HG02970 (cell line): Measurements from ENCODE around the gene RAB33A.

Experiments
- ATAC-seq: cut with Tn5 transposase; IDR thresholded peaks from one replicate; pipeline ENCODE4 v1.9.1; 2021; ENCODE audit warnings: mild to moderate bottlenecking, moderate library complexity, moderate number of reproducible peaks; ENCODE audit not compliant: unreplicated experiment, low FRiP score

The RAB33A gene

DNA sequence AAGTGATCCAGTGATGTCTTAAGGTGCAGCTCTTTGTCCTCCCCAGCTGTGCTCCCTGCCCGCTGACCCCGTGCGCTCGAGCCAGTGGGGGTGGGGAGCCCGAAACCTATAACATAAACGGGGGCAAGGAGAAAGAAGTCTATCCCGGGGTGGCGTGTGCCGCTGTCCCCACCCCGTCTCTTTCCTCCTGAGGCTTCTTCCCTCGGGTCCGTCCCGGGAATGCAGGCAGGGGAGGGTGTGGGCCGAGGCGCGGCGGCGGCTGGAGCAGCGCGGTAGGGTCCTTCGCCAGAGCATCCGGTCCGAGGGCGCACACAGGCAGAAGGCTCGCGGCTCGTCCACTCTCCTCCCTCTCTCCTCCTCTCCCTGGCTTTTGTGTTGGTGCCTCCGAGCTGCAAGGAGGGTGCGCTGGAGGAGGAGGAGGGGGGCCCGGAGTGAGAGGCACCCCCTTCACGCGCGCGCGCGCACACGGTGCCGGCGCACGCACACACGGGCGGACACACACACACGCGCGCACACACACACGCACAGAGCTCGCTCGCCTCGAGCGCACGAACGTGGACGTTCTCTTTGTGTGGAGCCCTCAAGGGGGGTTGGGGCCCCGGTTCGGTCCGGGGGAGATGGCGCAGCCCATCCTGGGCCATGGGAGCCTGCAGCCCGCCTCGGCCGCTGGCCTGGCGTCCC lies at the start of gene RAB33A:
TSS of gene RAB33A (plus strand) at position 517 of the 681 bp plus-strand sequence. CDS start at position 618, 101 bp downstream.
- ATAC-seq: no peak

- ATAC-seq: no peak
These were observed 47.2 kb upstream of the RAB33A start for GRCh38 chrX:130124577-130124976.

- no peak for ATAC-seq
These were observed 46.5 kb upstream of the RAB33A start for GRCh38 chrX:130125091-130125874.

DNA sequence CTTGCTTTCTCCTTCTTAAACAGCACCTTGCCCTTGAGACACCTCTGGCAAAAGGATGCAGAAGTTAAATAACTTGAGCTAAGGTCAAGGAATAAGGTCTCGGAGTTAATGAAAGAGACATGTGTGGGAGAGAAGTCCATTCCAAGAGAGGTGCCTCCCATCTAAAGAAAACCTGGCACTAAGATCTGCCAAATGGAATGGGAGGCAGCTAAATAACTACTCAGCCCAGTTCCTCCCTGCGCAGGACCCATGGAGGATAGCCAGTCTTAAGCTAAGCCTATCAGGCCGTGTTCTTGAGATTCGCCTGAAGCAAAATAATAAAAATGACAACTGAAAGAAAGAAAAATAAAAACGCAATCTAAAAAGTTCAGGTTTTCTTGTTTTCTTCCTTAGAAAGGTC lies 40.8 kb upstream of the RAB33A start:
- no peak for ATAC-seq

DNA sequence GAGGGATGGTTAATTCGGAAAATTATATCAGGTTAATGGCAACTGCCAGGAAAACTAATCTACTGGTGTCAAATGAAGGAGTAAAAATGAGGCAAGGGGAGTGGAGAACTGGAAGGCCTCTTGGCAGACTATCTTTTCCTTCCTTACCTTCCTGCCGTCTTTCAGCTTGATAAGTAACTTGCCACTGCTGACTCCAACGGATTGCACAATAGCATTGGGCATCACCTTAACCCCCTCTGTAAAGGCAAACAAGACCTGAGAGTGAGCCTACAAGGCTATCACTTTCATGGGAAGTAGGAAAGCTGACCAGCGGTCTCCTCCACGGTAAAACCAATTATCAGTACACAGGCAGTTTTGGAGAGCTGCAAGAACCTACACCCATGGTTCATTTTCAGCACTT lies 35.3 kb upstream of the RAB33A start:
- no peak for ATAC-seq

GRCh38 chrX:130136961-130137360 lies 34.8 kb upstream of the RAB33A start:
- ATAC-seq: no peak

- ATAC-seq: no peak
These were observed 32.1 kb upstream of the RAB33A start for GRCh38 chrX:130139474-130140201.

DNA sequence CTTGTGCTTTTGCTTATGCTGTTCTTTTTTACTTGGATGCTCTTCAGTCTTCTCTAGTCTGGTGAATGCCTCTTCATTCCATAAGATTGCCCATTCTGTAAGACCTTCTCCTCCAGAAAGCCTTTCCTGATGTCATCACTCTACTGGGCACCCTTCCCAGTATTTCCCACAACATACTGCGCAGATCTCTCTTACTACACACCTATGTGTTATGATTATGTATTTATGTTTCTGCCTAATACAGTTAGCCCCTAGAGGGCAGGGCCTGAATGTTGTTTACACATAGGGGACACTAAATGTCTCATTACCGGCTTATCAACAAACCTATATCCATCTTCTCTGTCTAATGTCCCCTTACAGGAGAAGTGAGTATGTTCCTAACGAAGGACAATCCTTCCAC lies 27.3 kb upstream of the RAB33A start:
- no peak for ATAC-seq

DNA sequence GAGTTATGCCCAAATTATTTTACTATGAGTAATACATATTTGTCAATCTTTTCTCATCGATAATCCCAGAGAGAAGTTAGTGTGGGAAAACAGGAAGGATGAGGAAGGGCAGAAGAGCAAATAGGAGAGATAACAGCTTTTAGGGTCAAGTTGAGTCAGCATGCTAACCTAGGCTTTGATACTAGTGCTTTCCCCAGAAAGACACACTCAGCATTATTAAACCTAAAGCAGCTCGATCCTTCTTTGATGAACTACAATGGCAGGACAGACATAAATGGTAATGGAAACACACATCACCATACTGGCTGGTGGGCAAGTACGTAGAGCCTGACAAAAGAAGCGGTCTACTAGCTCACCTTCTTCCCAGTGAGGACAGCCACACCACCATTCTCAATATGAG lies 26.6 kb upstream of the RAB33A start:
- no peak for ATAC-seq

GRCh38 chrX:130147631-130148030 lies 24.1 kb upstream of the RAB33A start:
- no peak for ATAC-seq

GRCh38 chrX:130155564-130155963 lies 16.2 kb upstream of the RAB33A start:
- ATAC-seq: no peak

- ATAC-seq: no peak
These were observed 13.5 kb upstream of the RAB33A start for GRCh38 chrX:130158311-130158710.

GRCh38 chrX:130159776-130160175 lies 12.0 kb upstream of the RAB33A start:
- no peak for ATAC-seq

- ATAC-seq: no peak
These were observed 9.5 kb upstream of the RAB33A start for GRCh38 chrX:130162094-130162735.

DNA sequence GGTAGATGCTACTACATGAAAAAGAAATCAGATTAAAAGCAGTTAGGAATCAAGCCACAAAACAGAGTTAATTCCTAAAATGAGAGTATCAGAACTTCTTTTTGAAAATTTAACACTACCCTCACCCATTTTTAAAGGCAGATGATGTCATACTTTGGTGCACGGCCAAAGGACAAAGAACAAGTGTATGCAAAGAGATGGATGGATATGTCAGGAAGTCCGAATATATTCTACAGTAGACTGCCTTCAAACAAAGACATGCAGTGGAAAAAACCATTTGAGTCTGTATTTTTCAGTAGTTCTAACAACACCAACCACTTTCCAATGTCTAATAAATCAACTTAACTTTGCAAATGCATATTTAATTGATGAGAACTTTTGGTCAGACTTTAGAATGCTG lies 8.4 kb upstream of the RAB33A start:
- ATAC-seq: no peak

DNA sequence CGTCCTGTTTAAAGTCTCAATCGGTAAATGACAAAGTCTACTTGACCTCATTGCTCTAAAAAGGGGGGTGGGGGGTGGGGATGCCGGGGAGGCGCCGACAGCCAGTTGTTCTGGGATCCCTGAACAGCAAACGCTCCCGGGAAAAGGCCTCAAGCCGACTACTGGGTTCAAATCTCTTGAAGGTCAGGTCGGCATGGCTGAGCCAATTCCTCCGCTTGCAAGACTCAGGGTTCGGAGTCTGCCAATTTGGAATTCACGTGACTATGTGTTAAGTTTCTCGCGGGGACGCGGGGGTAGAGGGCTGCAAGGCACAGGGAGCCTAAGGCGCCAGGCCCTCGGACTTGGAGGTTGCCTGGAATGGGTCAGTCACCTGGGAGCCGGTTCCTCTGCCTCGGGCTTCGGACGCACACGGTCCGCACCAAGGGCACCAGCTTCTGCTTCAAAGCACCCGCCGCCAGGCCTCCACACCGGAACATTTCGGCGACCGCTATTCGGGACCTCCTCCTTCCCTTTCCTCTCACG lies 6.5 kb upstream of the RAB33A start:
- ATAC-seq: no peak

DNA sequence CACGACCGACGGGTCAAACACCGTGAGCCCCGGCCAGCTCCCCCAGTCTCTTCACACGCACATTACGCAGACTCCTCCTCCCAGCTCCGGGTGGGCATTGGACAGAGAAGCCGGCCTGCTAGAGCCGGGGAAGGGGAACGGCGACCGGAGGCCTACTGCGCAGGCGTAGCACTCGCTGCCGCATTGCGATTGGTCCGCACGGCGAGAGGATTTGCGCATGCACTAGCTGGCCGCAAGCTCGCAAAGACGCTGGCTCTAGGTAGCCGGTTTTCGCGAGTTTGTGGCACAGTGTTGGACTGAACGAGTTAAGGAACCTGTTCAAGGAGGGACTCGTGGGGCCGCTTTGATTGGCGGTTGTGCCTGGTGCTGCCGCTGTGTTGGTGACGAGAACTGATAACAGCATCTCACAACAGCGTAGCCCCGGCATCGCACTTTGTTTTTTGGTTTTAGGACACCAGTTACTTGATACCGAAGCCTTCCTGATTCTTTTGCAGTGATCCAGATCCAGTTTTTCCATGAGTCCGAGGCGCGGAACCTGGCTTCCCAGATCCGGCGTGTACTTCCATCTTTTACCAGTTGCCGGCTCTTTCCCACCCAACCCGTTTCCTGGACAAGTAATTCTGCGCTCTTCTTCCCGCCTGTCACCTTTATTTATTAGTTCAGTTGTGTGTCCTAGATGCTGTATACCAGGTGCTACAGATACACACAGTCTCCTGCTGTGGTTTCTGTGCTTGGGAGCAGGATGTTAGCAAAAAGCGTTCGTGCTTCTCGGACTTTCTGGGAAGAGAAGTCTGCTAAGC lies 5.9 kb upstream of the RAB33A start, which contains the start of gene AIFM1:
TSS of gene AIFM1 (minus strand) at position 139 of the 800 bp plus-strand sequence. CDS start 185 bp downstream, outside the sequence.
- peak; percentile 84 for ATAC-seq

DNA sequence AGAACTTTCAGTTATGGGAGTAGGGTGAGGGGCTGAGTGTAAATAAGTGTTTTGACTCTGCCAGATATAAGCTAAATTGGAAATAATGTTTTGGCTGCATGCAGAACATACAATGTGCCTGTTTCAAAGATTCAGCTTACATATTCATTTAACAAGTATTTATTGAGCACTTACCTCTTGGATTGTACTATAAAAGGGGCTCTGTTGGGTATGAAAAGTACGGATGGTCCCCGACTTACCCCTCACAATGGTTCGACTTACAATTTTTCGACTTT lies 5.3 kb upstream of the RAB33A start:
- ATAC-seq: no peak

GRCh38 chrX:130167040-130167439 lies 4.7 kb upstream of the RAB33A start:
- no peak for ATAC-seq
